ENCODE data around the gene TMEM30B. TPM values are rescaled to one million over a fixed set of nuclear protein-coding genes. Genes with fewer than 3 reads are reported as not detected.
"Not testable (repeated sequence)": the region's sequence is repeated elsewhere in the genome, so short reads cannot be mapped to it uniquely, and the experiment has no call there.

TMEM30B gene
- total RNA-seq, 2 experiments from 2014 or later: 1.7 to 1.8 TPM

DNA sequence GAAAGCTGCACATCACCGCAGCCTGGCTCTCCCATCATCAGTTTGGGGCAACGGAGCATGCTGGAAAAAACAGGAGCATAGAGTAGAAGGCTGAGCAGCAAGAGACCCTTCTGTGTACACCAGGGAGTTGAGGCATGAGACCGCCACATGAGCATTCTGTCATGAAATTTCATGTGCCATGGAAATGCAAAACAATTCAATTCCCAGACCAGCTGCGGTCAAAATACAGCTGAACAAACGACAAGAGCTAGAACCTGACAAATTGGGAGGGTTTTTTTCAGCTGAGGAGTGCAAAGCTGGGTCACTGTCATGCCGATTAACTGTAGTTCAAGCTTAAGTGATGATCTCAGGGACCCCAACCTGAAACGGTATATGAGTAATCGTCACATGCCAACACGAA lies 37.1 kb downstream of the TMEM30B start:
- ATAC-seq: no peak
- H3K9me3 Mint-ChIP-seq: peaks cover 14% of the 10 kb centered on the region
- peaks cover 7% of the 10 kb centered on the region for H3K4me1 Mint-ChIP-seq (ENCODE audit: low read depth)
- peaks cover 13% of the 10 kb centered on the region for H3K27me3 Mint-ChIP-seq
- CTCF ChIA-PET: interaction anchor here (2.1 kb wide), 2 partner anchors 8 to 619 kb away, joined by 7 to 14 read pairs; no protein-coding TSS in a partner anchor
- H3K27ac Mint-ChIP-seq: no peak overlapping the region
- TF ChIP-seq CTCF (IDR thresholded peaks at IDR 0.05): no peak
- H3K36me3 Mint-ChIP-seq (ENCODE audit: low read depth): peaks cover 7% of the 10 kb centered on the region
- no peak overlapping the region for H3K4me3 Mint-ChIP-seq
- intact Hi-C loops (cut with micrococcal nuclease): no loop called here
- no peak for DNase-seq
- POLR2A ChIA-PET: no interaction called here

DNA sequence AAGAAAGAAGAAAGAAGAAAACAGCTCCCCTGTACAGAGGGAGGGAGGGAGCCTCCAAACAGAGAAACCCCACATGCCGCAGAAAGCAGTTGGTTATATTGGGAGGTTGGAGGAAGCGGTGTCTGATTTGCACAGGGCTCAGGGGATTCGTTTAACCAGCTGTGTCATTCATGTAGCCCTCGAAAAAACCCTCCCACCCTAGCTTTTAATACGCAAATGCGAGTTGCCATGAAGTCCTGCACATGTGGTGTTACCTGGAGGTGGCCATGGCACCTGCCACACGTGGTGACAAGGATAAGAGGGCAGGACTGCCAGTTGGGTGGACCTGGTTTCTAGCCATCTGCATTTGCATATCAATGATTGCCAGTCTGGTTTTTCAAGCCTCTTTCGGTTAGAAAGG lies 40.9 kb downstream of the TMEM30B start:
- Mint-ChIP-seq H3K4me1 (ENCODE audit: low read depth) (no peaks in the 10 kb centered on the region), H3K27me3 (peaks cover 11% of the 10 kb centered on the region), H3K36me3 (ENCODE audit: low read depth) (peaks cover 7% of the 10 kb centered on the region), H3K4me3 (no peak overlapping the region), H3K27ac (no peak overlapping the region), H3K9me3 (peaks cover 14% of the 10 kb centered on the region)
- POLR2A ChIA-PET: interaction anchor here (1.2 kb wide), 1 partner anchor 9 kb away, joined by 3 read pairs; no protein-coding TSS in a partner anchor
- intact Hi-C loops (cut with micrococcal nuclease): no loop called here
- DNase-seq (no peak), ATAC-seq (no peak)
- no peak for TF ChIP-seq CTCF (IDR thresholded peaks at IDR 0.05)
- CTCF ChIA-PET: interaction anchor here (1.1 to 1.8 kb wide), 2 partner anchors 13 to 615 kb away, joined by 3 to 4 read pairs; no protein-coding TSS in a partner anchor

DNA sequence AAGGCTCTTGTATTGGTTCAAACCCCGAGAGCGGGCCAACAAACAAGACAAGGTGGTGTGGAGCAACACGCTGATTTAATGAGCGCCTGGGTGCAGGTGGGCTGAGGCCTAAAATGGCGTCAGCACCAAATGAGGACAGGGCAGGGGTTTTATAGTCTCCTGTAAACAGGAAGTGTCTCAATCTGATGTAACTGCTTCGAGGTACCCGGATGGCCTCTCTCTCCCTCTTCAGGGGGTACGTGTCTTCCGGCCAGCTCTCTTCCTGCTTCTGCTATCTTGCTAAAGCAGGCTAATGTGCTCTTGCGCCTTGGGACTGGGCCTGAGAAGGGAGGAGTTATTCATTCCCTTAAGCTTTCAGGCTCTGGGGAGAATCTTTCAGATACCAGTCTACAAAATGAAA lies 41.9 kb downstream of the TMEM30B start:
- peaks cover 14% of the 10 kb centered on the region for H3K27me3 Mint-ChIP-seq
- DNase-seq; H3K27ac Mint-ChIP-seq; H3K4me1 Mint-ChIP-seq (ENCODE audit: low read depth); ATAC-seq; H3K4me3 Mint-ChIP-seq; intact Hi-C loops (cut with micrococcal nuclease); H3K36me3 Mint-ChIP-seq (ENCODE audit: low read depth): not testable (repeated sequence)
- peaks cover 14% of the 10 kb centered on the region for H3K9me3 Mint-ChIP-seq
- ChIA-PET POLR2A (interaction anchor here (1.2 kb wide), 1 partner anchor 10 kb away, joined by 3 read pairs; no protein-coding TSS in a partner anchor), CTCF (interaction anchor here (0.8 to 1.8 kb wide), 2 partner anchors 14 to 614 kb away, joined by 3 to 4 read pairs; no protein-coding TSS in a partner anchor)

DNA sequence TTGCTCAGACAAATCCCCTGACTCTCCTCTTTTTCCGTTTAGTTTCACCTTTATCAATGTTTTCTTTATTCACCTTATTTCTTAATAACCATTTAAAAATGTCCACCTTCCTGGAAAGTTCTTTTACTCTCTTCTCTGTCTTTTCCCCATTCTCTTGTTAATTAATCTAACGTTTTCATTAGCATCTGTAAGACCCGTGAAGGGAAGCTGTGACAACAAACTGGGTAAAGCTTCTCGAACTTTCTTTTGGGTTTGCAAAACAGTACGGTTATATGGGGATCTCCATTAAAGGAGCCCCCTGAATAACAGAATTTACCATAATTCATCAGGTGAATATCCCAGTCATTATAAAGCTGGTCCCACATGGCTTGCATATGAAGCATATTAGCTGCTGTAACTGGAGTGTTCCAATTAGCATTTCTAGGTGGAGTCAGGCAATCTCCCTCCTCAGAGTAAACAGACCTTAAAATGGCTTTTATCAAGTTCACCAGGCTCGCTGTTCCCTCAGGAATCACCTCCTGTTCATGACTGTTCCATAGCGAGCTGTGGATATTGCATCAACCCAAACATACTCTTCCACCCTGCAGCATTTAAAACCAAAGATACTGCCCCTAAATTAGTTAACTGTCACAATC lies 42.4 kb downstream of the TMEM30B start:
- ChIA-PET CTCF (interaction anchor here (0.8 to 1.8 kb wide), 3 partner anchors 13 to 614 kb away, joined by 3 to 4 read pairs (median 3); no protein-coding TSS in a partner anchor), POLR2A (no interaction called here)
- no peak for DNase-seq
- intact Hi-C loops (cut with micrococcal nuclease): no loop called here
- H3K4me3 Mint-ChIP-seq: no peak overlapping the region
- H3K27ac Mint-ChIP-seq: no peak overlapping the region
- H3K9me3 Mint-ChIP-seq: peaks cover 14% of the 10 kb centered on the region
- no peak for TF ChIP-seq CTCF (IDR thresholded peaks at IDR 0.05)
- peaks cover 14% of the 10 kb centered on the region for H3K27me3 Mint-ChIP-seq
- H3K4me1 Mint-ChIP-seq (ENCODE audit: low read depth): no peaks in the 10 kb centered on the region
- H3K36me3 Mint-ChIP-seq (ENCODE audit: low read depth): peaks cover 7% of the 10 kb centered on the region
- no peak for ATAC-seq

DNA sequence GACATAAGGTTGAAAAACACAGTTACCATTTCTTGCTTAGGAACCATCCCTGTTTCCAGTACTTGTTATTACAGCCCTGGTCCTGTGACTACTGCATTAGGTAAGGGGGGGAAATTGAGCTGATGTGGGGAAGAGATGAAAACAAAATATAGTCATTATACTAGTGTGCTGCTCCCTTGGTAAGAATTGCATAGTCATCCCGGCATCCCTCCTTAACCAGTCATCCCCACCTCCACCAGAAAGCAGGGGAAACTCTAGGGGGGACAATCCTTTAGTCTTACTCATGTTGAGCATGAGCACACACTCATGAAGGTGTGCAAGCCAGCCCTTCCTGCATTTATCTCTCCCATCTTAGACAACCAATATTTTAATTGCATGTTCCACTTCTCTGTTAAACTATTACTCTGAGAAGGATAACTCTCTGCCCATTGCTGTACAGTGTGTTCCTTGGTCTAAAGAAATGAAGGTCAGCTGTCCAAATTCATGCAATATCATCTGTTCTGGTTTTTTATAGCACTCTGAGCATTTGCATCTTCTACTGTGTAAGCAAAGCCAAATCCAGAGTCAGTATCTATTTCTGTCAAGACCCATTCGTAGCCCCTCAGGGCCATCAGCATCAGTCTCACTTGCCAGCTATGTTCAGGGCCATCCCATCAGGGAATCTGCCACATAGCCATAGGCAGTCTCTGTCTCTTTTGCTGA lies 46.8 kb downstream of the TMEM30B start:
- Mint-ChIP-seq H3K9me3 (no peaks in the 10 kb centered on the region), H3K27ac (no peak overlapping the region), H3K36me3 (ENCODE audit: low read depth) (no peaks in the 10 kb centered on the region), H3K4me3 (no peak overlapping the region), H3K4me1 (ENCODE audit: low read depth) (no peaks in the 10 kb centered on the region), H3K27me3 (peaks cover 13% of the 10 kb centered on the region)
- intact Hi-C loops (cut with micrococcal nuclease): no loop called here
- no peak for TF ChIP-seq CTCF (IDR thresholded peaks at IDR 0.05)
- ATAC-seq (no peak), DNase-seq (no peak)
- ChIA-PET POLR2A (no interaction called here), CTCF (interaction anchor here (1.1 to 1.3 kb wide), 3 partner anchors 17 to 51 kb away, joined by 3 read pairs; no protein-coding TSS in a partner anchor)

All from activated CD8-positive, alpha-beta T cell treated with anti-CD3 and anti-CD28 coated beads for 36 hours (primary cell).